HG03039 (cell line): ENCODE measurements around the gene CARD9.

Experiments
- ATAC-seq: cut with Tn5 transposase; IDR thresholded peaks from one replicate; pipeline ENCODE4 v1.9.1; 2021; ENCODE audit warnings: mild to moderate bottlenecking, moderate library complexity; ENCODE audit not compliant: unreplicated experiment

CARD9 gene

DNA sequence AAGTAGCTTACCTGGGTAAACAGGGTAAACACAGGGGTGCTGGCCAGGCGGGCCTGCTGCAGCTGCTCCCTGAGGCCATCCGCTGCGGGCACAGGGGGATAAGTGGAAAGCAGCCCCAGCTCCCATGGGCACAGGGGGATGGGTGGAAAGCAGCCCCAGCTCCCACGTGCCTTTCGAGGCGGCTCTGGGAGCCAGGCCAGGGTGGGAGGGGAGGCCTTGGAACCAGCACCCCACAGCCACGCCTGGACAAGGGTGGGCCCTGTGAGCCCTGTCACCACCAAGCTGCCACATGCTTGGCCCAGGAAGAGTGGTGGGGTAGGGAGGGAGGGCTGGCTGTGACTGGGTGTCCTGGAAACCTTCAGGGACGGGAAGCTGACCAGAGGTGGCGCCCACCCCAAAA, 7.8 kb upstream of the CARD9 start:
- no peak for ATAC-seq

DNA sequence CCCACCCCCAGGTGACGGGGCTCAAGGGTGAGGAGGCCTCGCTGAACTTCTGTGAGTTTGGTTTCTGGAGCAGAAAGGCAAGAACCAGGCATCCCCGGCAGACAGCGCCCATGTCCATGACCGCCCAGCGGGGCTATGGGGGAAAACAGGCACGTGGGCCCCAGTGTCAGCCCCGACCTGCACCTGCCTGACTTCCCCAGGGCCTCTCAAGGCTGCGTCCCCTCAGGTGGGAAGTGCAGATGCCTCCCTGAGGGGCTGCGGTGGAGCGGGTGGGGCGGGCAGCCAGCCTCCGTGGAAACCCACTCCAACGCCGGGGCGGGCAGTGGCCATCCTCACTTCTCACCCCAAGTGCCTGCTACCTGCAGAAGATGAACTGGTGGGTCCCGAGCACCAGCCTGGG, 6.9 kb upstream of the CARD9 start:
- no peak for ATAC-seq

DNA sequence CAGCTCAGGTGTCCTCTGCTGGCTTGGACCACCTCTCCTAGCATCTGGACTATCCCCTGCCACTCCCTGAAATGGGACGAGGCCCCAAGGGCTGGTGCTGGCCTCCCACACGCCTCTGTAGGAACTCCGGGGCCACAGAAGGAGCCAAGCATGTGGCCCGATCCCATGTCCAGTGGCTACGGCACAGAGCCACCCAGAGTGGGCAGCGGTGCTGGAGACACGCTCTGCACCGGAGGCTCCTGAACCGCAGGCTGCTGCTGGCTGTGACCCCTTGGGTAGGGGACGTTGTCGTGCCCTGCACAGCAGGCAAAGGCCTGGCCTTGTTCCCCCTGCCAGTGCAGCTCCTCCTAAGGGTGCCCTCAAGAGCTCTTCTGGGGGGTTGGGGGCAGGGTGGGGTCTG, 6.4 kb upstream of the CARD9 start:
- no peak for ATAC-seq

DNA sequence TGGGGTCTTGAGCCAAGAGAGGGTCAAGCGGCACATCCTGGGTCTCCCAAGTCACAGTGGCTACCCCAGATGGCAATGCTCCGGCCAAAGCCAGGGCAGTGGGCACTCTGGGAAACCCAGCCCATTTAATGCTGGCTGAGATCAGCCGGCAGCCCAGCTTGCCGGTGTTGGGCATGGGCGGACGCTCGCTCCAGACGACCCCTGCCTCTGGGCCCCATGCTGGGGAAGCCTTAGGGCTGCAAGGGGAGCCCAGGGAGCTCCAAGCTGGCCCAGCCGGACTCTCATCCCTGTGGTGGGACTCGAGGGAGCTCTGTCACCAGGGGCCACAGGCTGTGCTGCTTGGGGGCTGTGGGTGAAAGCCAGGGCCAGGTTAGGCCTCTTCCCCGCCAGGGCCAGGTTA, 5.9 kb upstream of the CARD9 start:
- ATAC-seq, result no peak

DNA sequence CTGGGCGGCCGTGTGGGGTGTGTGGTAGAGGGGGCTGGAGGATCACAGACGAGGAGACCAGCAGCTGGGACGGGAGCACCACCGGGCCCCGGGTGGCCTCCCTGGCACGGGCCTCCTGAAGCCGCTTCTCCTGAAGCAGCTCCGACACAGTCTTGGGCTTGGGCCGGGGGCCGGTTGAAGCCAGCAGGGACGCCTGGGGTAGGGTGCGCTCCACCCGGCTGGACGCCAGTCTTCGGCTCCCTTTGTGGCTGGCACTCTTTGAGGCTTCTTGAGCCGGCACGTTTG, 5.5 kb upstream of the CARD9 start:
- no peak for ATAC-seq

DNA sequence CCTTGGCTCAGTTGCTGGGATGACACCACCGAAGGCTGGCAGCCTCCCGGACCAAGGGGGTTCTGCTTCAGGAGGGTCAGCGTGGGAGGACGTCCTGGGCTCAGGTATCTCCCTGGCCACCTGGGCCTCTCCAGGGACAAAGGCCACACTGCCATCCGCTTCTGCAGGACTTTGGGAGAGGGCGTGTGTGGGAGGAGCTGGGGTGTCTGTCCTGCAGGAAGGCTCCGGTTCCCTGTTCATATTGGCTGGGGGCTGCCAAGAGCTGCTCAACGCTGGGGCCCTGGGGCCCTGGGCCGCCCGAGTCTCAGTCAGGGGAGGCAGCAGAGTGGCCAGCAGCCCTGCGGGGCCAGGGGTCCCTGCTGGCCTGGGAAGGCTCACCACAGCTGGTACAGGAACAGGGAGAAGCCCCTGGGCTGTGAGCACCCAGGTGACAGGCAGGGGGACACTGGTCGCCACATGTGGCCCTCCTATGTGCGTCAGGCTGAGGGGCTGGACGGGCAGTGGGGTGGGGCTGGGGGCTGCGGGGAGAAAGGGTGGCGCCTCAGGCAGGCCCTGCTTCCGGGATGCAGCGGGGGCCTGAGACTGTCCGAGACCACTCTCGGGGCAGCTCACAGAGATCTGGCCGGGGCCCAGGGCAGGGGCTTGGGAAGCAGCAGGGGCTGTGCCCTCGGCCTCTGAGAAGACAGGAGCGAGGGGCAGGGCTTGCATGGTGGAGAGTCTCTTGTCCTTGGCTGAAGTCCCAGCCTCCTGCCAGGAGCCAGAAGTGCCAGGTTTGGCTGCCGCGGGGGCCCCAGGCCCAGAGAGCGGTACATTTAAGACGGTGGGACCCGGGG, 4.9 kb upstream of the CARD9 start:
- no peak for ATAC-seq

DNA sequence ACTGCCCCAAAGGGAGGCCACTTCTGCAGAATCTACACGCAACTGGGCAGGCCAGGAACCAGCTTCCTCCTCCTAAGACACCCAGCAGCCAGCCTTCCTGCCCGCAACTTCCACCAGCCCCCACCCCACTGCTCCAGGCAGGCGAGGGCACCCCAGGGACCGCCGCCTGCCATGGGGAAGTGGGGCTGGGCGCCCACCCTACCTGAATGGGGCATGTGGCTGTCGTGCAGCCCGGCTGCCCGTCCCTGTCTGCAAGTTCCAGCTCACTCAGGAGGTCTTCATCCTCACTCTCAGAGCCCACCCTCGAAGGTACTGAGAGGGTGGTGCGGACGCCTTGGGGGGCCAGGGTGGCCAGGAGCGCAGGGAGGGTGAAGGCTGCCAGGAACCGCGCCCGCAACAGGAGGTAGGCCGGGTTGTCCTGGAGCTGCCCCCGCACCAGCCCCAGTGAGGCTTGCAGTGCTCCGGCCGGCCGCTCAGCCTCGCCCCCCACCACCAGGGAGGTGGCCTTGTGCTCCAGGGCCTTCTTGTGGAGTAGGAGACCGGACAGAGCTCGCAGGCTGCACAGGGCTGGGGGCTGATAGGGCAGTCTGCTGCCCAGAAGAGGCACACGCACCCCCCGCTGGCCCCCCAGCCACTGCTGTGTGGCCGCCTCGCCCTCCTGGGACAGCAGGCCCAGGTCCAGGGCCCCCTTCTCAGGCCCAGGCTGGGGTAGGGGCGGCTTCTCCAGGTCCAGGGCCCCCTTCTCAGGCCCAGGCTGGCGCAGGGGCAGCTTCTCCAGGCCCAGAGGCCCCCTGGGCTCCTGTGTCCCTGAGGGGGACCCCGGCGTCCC, 4.1 kb upstream of the CARD9 start:
- ATAC-seq, result no peak

DNA sequence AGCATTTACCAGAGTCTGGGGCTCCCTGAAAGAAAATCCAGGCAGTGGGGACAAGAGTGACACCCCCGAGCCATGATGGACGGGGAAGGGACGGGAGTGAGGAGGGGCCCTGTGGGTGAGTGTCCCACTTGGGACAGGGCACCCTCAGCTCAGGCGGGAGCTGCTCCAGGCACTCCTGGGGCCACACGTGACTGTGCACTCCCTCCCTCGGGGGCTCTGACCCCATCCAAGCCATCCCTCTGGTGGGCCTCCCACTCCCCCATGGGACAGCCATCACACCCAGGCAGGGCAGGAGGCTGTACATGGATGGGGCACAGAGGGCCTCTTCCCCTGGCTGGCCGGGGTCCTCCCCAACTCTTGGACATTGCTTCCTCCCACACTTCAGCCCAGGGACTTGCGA, 3.0 kb upstream of the CARD9 start:
- no peak for ATAC-seq

DNA sequence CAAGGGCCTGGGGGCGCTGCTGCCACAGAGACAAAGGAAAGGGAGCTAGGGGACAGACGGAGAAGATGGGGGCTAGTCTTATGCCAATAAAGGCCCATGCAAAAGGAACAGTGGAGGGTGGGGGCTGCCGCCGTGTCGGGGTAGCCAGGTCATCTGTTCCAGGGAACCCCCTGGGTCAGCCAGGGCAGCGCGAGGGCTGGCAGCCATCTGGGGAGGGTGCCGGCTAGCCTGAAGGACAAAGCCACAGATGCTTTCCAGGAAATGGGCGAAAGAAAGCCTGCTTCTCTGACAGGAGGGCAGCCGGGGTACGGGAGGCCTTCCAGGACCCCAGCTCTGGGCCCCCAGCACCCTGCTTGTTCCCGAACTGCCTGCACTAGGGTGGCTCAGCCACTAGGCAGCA, 1.6 kb upstream of the CARD9 start:
- no peak for ATAC-seq

DNA sequence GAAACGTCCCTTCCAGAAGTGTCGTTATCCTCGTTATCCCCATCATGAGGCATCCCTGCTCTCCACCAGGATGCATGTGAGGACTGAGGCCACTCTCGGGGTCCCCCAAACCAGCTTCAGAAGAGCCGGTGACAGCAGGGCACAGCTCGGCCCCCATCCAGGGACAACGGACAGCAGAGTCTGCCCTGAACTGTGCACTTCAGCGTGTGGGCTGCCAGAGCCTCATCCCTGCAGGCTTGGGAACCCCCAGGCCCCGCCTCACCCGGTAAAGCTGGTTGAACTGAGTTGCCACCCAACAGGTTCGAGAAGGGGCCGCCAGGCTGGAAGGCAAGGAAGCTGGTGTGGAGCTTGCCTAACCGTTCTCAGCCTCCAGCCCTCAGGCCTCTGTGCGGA, 710 bp upstream of the CARD9 start:
- ATAC-seq, result no peak

DNA sequence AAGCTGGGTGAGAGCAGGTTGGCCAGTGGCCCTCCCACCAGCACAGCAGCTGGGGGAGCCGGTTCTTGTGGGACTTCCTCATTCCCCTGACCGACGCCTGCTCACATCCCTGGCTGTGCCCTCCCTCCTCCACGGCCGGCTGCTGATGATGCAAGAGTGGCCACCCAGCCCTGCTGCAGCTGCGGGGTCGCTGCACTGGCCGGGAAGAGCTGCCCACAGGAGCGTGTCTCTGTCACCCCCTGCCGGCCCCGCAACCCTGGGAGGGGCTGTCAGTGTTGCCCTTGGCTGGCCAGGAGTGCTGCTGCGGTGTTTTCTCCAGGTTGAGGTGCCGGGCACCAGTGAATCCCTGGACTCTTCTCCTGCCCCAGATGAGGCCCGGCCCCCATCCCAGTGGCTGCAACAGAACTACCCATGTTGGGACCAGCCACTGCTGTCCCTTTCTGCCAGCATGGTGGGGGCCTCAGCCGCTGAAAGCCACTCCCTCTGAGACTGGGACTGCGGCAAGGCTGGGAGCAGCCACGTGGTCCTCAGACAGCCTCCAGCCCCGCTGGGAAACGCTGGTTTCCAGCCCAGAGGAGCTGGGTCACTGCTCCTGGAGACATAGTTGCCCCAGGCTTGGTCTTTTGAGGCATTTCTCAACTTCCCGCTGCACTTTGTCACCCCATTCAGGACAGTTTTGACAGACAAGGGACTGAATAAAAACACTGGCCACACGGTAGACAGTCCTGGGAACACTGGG, 739 bp downstream of the CARD9 start:
- no peak for ATAC-seq

DNA sequence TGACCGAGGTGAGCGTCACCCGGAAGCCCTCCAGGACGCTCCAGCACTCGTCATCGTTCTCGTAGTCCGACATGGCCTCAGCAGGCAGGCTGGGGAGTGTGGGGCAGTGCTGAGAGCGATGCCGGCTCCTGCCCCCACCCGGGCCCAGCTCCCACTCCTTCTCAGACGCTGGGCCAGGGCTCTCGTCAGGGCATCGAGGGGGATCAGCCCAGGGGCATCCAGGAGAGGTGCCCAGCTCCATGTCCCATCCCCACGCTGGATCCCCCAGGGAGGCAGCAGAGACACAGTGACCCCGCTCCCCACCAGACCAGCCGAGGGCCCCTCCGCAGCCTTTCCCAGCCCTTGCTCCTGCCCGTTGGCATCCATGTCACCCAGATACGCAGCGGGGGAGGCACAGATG, 1.5 kb downstream of the CARD9 start:
- ATAC-seq, result no peak

DNA sequence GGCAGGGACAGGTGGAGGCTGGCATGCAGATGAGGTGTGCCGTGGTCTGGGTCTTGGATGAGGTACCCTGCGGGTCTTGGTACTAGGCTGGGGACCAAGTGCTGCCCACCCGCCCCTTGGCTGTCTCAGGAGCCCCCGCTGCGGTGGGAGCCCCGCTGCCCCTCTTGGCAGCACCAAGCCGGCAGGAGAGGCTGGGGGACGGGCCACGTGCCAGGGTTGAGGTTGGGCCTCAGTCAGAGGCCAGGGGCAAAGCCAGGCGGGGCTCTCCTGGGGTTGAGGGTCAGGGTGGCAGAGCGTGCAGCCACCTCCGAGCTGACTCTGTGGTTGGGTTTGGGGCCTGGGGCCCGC, 2.0 kb downstream of the CARD9 start:
- no peak for ATAC-seq

DNA sequence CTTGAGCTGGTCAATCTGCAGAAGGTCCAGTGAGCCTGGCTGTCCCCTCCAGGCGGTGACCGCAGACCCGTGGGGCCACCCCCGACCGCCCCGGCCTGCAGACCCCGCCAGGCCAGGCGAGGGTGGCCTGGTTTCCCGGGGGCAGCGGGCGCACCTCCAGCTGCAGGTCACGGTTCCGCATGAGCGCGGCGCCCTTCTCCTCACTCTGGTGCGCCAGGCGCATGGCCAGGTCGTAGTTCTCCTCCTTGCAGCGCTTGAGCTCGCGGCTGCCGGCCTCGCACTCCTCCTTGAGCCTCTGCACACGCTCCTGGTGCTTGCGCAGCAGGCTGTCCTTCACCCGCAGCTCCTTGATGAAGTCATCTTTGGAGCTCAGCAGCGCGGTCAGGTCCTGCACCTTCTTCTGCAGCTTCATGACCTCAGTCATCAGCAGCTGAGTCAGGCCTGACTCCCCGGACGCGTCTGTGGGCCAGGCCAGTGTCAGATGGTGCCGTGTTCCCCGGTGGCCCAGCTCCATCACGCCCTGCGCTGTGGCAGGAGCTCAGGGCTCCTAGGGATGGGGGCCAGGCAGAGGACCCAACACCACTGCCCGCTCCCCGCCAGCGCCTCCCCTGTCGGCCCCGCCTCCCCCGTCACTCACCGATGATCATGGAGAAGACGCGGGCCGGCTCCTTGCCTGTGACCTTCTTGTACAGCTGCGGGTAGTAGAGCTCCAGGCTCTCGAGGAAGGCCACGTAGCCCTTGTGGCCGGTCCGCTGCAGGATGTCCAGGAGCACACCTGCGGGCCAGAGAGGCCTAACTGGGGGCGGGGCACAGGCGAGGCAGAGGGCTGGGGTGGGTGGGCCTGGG, 2.6 kb downstream of the CARD9 start:
- ATAC-seq, result no peak

DNA sequence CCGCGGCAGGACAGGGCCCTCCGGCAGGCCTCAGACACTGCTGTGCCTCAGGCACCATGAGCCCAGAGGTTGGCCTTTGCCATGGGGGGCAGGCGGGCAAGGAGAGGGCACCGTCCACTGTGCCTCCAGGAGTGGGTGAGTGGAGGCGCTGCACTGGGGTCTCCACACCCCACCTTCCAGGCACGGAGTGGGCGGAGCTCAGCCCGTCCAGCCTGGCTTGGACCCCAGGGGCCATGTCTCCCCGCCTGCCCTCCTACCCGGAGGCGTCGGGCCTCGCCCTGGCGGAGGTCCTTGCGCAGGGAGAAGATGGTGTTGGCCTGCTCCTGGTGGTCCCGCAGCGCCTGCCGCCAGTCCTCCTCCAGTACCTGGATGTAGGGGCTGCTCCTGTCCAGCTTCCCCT, 3.4 kb downstream of the CARD9 start:
- ATAC-seq, result no peak

DNA sequence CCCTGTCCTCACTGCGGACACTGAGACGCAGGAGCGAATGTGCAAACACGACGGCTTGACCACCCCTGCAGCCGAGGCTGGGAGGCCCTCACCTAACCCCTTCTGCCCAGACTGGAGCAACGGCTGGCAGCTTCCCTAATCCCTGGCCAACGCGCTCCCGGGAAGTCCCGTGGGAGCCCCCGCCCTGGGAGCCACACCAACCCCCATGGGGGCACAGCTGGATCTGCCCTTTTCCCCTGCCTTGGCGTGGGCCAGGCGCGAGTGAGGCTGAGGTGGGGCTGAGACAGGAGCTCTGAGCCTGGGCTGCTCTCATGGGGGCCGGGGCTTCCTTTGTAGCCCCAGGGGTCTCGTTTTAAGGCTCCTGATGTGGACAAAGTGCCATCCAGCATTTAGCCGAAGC, 5.3 kb downstream of the CARD9 start:
- no peak for ATAC-seq

DNA sequence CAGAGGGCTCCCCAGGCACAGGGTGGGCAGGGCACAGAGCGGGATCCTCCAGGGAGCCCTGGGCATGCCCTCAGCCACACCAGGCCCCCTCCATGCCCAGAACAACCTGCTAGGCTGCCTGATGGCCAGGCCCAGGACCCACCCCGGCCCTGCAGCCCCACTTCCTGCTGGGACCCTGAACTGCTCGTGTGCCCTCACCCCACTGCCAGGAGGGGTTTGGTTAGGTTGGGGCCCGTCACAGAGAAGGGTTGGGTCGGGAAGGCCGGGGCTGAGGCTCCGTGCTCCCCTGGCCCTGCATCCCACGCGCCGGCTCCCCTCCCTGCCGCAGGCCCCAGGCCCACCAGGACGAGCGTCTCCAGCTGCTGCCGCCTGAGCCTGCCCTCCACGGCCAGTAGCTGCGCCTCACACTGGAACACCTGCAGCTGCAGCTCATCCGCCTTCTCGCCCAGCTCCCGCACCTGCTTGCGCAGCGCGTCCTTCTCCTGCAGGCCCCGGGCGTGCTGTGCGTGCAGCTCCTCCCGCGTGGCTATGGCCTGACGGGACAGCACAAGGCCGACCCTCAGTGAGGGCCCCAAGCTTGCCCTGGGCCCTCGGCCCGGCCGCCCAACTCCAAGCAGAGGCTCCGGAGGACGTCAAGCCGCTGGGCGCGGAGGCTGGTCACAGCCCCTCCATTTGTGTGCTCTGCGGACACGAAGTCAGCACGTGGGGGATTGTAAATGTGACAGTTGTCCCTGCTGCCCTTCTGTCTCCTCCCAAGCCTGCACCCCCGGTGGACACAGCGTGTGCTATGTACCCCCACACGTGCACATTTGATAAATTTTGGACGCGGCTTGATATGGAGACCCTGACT, 5.9 kb downstream of the CARD9 start:
- ATAC-seq, result no peak

DNA sequence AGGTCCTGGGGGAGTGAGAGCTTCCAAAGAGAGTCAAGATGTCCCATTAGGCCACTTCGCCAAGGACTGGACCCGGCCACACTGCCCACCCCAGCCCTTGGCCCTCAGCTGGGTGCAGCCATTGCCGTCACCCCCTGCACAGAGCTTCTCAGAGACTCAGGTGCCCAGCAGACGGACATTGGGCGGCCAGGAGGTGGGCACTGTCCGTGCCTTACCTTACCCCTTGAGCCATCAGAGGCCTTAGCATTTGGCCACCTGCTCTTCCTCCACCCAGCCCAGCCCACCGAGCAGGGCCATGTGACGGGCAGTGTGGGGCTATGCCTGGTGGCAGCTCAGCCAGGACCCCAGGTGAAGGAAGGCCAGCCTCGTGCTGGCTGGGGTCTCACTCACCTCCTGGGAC, 6.6 kb downstream of the CARD9 start:
- ATAC-seq, result no peak

DNA sequence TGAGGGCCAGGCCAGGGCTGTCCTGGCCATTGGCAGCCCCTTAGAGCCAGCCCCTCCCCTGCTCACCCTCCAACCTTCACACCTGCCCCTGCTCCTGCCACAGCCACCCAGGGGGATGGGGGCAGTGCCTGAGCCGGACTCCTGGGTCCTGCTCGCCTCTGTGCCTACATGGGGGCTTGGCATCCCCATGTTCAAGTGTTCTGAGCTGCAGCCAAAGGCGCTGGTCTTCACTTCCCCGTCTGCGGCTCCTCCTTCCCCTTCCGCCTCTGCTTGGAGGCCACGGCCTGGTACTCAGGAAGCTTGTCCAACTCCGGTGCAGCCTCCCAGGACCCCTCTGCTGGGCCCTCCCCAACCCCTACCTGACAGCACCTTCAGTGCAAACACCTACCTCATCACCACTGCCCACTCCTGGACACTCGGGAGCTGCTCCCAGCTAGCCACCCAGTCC, 7.7 kb downstream of the CARD9 start:
- no peak for ATAC-seq
